Measurements from ENCODE around the gene SCN2B. TPM values are rescaled to one million over a fixed set of nuclear protein-coding genes. Genes with fewer than 3 reads are reported as not detected.

SCN2B gene
- total RNA-seq, 2 experiments from 2014 or later, result not detected

DNA sequence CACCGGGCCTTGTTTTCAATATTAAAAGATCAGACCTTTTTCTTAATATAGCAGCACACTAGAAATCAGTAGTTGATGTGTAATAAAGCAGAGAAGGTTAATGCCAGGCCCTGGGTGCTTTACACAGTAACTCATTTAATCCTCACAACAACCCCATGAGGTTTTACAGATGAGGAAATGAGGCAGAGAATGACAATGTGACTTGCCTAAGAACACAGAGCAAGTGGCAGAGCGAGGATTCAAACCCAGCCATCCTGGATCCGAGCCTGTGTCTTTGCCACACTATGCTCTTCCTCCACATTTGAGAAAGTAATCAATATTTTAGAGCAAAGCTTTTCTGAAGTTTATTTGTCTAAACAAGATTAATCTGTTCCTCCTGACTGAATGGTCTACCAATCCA lies 41.1 kb upstream of the SCN2B start:
- peaks cover 90% of the 10 kb centered on the region for H3K4me1 ChIP-seq (ENCODE audit: insufficient read depth, low read length)

DNA sequence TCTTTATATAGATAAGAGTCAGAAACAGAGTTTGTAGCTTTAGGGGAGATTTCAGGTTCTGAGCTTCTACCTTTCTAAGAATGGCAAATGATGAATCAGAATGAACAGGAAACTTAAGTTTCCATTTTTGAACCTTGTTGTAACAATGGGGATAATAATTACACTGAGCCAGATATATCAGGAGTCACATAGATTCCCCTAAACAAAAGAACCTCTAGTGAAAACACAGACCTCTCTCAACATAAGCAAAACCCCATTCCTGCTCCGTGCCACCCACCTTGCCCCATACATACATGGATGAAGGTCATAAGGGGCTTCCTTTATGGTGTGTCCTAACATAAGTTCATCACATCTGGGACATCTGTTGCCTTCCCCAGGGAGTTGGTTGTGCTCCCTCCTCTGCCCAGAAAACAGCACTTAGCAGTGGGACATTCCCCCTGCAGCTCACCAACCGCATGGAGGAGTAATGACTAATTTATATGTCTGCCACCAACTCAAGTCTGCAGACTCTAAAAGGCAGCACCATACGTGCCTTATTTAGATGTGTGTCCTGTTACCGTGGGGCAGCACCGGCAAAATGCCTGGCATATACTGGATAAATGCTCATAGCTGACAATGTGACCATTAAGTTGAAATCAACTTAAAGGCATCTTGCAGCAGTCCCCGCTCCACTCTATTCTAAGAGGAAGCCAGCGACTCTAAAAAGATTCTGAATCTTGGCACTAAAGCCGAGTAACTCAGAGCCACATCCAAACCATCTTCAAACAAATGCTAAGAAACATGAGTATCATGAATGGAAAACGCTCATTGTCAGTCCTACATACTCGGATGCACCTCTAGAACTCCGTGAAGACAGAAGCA lies 40.4 kb upstream of the SCN2B start:
- H3K27ac ChIP-seq (ENCODE audit: low read depth in 1 of 2, low read length in 2 of 2), result peak overlapping the region; percentile 10 to 52

More for the DNA sequence above, 41.1 kb upstream of the SCN2B start:
- DNase-seq (peak in 3 of 14 experiments; percentile 46 to 54 (median 48)), ATAC-seq (ENCODE audit: poor library complexity) (peak; percentile 42)
- Histone ChIP-seq H3K36me3 (ENCODE audit: insufficient read depth, low read length) (peaks cover 20% of the 10 kb centered on the region), H3K27me3 (ENCODE audit: control insufficient read depth in 1 of 2, insufficient read depth in 2 of 2, low read length in 2 of 2) (no peaks in the 10 kb centered on the region), H3K9me3 (ENCODE audit: control insufficient read depth in 1 of 2, insufficient read depth in 1 of 2, low read length in 2 of 2) (no peaks in the 10 kb centered on the region), H3K4me3 (ENCODE audit: low read length) (peak overlapping the region; percentile 40), H3K27ac (ENCODE audit: low read depth in 1 of 2, low read length in 2 of 2) (peak overlapping the region; percentile 10 to 47)
- TF ChIP-seq, protein P1, sequence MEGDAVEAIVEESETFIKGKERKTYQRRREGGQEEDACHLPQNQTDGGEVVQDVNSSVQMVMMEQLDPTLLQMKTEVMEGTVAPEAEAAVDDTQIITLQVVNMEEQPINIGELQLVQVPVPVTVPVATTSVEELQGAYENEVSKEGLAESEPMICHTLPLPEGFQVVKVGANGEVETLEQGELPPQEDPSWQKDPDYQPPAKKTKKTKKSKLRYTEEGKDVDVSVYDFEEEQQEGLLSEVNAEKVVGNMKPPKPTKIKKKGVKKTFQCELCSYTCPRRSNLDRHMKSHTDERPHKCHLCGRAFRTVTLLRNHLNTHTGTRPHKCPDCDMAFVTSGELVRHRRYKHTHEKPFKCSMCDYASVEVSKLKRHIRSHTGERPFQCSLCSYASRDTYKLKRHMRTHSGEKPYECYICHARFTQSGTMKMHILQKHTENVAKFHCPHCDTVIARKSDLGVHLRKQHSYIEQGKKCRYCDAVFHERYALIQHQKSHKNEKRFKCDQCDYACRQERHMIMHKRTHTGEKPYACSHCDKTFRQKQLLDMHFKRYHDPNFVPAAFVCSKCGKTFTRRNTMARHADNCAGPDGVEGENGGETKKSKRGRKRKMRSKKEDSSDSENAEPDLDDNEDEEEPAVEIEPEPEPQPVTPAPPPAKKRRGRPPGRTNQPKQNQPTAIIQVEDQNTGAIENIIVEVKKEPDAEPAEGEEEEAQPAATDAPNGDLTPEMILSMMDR (IDR thresholded peaks at IDR 0.05), result no peak
- ChIA-PET CTCF (interaction anchor here (1.5 to 2.5 kb wide), 3 partner anchors 19 to 78 kb away, joined by 6 to 25 read pairs (median 10); partner anchors contain the start of gene MPZL2), POLR2A (interaction anchor here (0.7 to 3.7 kb wide), 3 partner anchors 12 to 88 kb away, joined by 3 to 15 read pairs (median 3); no protein-coding TSS in a partner anchor)
- peak overlapping the region; percentile 84 for H3K4me3 Mint-ChIP-seq
- H3K27ac Mint-ChIP-seq, result no peak overlapping the region
- no peaks in the 10 kb centered on the region for H3K27me3 Mint-ChIP-seq
- no peaks in the 10 kb centered on the region for H3K9me3 Mint-ChIP-seq
- peaks cover 99% of the 10 kb centered on the region for H3K4me1 Mint-ChIP-seq (ENCODE audit: low read depth)
- peaks cover 26% of the 10 kb centered on the region for H3K36me3 Mint-ChIP-seq (ENCODE audit: low read depth)
- intact Hi-C loops (cut with DNase I, micrococcal nuclease), result loop anchor here in 1 of 2 experiments (5.0 kb wide), 2 partner anchors 35 to 90 kb away; partner anchors contain the start of gene MPZL3

DNA sequence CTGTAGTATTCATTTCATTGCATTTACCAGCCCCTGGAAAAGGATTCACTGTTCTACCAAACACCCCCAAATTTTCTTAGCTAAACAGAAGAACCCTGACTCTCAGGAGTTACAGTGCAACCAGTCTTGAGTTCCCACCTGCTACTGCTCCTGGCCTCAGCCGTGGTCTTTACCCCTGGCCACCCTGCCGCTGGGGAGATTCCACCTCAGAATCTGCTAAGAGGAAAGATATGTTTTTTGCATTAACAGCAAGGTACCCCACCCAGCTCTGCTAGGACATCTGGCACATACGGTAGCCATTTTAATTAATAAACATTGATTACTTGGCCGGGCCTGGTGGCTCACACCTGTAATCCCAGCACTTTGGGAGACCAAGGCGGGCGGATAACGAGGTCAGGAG lies 39.3 kb upstream of the SCN2B start:
- Mint-ChIP-seq H3K36me3 (ENCODE audit: low read depth) (peaks cover 44% of the 10 kb centered on the region), H3K9me3 (no peaks in the 10 kb centered on the region), H3K27me3 (no peaks in the 10 kb centered on the region), H3K4me3 (peak overlapping the region; percentile 52), H3K4me1 (ENCODE audit: low read depth) (peaks cover 94% of the 10 kb centered on the region), H3K27ac (no peak overlapping the region)
- Histone ChIP-seq H3K4me3 (ENCODE audit: low read length) (no peak overlapping the region), H3K27ac (ENCODE audit: low read depth in 1 of 2, low read length in 2 of 2) (no peak overlapping the region), H3K4me1 (ENCODE audit: insufficient read depth, low read length) (peaks cover 80% of the 10 kb centered on the region), H3K36me3 (ENCODE audit: insufficient read depth, low read length) (peaks cover 34% of the 10 kb centered on the region), H3K27me3 (ENCODE audit: control insufficient read depth in 1 of 2, insufficient read depth in 2 of 2, low read length in 2 of 2) (no peaks in the 10 kb centered on the region), H3K9me3 (ENCODE audit: control insufficient read depth in 1 of 2, insufficient read depth in 1 of 2, low read length in 2 of 2) (no peaks in the 10 kb centered on the region)
- intact Hi-C loops (cut with DNase I, micrococcal nuclease), result loop anchor here in 1 of 2 experiments (1.0 to 5.0 kb wide), 4 partner anchors 9 to 92 kb away; partner anchors contain the start of gene MPZL3
- TF ChIP-seq, protein P1 (IDR thresholded peaks at IDR 0.05), result no peak
- DNase-seq (no peak), ATAC-seq (ENCODE audit: poor library complexity) (no peak)
- ChIA-PET CTCF (interaction anchor here (0.8 to 2.5 kb wide), 9 partner anchors 9 to 80 kb away, joined by 3 to 25 read pairs (median 4); partner anchors contain the start of genes JAML and MPZL3), POLR2A (interaction anchor here (0.5 to 3.7 kb wide), 12 partner anchors 9 to 176 kb away, joined by 3 to 15 read pairs (median 6); partner anchors contain the start of genes JAML, MPZL2 and UBE4A)

More for the DNA sequence above, 40.4 kb upstream of the SCN2B start:
- no peaks in the 10 kb centered on the region for H3K27me3 ChIP-seq (ENCODE audit: control insufficient read depth in 1 of 2, insufficient read depth in 2 of 2, low read length in 2 of 2)
- ChIA-PET POLR2A (interaction anchor here (0.6 to 3.7 kb wide), 9 partner anchors 8 to 123 kb away, joined by 3 to 15 read pairs (median 6); partner anchors contain the start of gene JAML), CTCF (interaction anchor here (0.7 to 2.5 kb wide), 12 partner anchors 10 to 136 kb away, joined by 3 to 25 read pairs (median 4); partner anchors contain the start of genes MPZL2 and MPZL3)
- Mint-ChIP-seq H3K4me3 (peak overlapping the region; percentile 84), H3K27me3 (no peaks in the 10 kb centered on the region), H3K9me3 (no peaks in the 10 kb centered on the region), H3K4me1 (ENCODE audit: low read depth) (peaks cover 99% of the 10 kb centered on the region), H3K36me3 (ENCODE audit: low read depth) (peaks cover 33% of the 10 kb centered on the region), H3K27ac (no peak overlapping the region)
- peaks cover 25% of the 10 kb centered on the region for H3K36me3 ChIP-seq (ENCODE audit: insufficient read depth, low read length)
- H3K9me3 ChIP-seq (ENCODE audit: control insufficient read depth in 1 of 2, insufficient read depth in 1 of 2, low read length in 2 of 2), result no peaks in the 10 kb centered on the region
- peak overlapping the region; percentile 40 for H3K4me3 ChIP-seq (ENCODE audit: low read length)
- TF ChIP-seq, protein P1 (IDR thresholded peaks at IDR 0.05), result no peak
- DNase-seq (peak in 11 of 14 experiments; percentile 19 to 80 (median 37)), ATAC-seq (ENCODE audit: poor library complexity) (peak; percentile 75)
- H3K4me1 ChIP-seq (ENCODE audit: insufficient read depth, low read length), result peaks cover 89% of the 10 kb centered on the region
- intact Hi-C loops (cut with DNase I, micrococcal nuclease), result loop anchor here in 1 of 2 experiments (5.0 kb wide), 2 partner anchors 35 to 90 kb away; partner anchors contain the start of gene MPZL3
